ENCODE measurements around the gene CHTOP. TPM values are rescaled to one million over a fixed set of nuclear protein-coding genes. Genes with fewer than 3 reads are reported as not detected.
A peak's percentile ranks its signal among the peaks of the same experiment; 100 is the strongest.

Gene CHTOP
- total RNA-seq, 4 donors from 2014 or later = 34.5 to 43.8 (median 37.6) TPM

DNA sequence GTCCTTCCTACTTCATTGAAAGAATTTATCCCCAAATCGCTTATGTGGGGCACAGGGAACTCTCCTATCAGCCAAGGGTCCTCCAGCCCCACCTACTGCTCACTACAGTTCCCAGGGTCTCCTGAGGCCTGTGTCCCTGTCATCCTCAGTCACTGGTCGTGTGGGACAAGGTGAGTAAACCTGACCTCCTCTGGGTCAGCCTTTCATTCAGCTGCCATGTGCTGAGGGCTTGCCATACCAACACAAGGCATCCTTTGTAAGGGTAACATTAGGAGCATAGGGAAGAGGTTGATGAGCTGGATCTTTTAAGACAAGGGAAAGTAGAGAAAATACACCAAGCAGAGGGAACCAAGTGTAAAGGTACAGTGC, 13.5 kb downstream of the CHTOP start:
- 64% methylated on average over 2 of the region's 2 CpGs for WGBS
- Histone ChIP-seq H3K4me3 (no peak overlapping the region), H3K9me3 (no peaks in the 10 kb centered on the region), H3K4me1 (peaks cover 11 to 23% (median 18%) of the 10 kb centered on the region in 4 donors), H3K27me3 (no peaks in the 10 kb centered on the region), H3K36me3 (peaks cover 32 to 51% (median 39%) of the 10 kb centered on the region in 4 donors), H3K27ac (replicated peaks in 1 of 4) (peak overlapping the region in 2 of 4 donors; percentile 8 to 19)
- no peak for DNase-seq (ENCODE audit: extremely low spot score)
- peak in 1 of 2 donors; percentile 12 for TF ChIP-seq POLR2AphosphoS5 (IDR thresholded peaks at IDR 0.05)
- TF ChIP-seq, protein P1, sequence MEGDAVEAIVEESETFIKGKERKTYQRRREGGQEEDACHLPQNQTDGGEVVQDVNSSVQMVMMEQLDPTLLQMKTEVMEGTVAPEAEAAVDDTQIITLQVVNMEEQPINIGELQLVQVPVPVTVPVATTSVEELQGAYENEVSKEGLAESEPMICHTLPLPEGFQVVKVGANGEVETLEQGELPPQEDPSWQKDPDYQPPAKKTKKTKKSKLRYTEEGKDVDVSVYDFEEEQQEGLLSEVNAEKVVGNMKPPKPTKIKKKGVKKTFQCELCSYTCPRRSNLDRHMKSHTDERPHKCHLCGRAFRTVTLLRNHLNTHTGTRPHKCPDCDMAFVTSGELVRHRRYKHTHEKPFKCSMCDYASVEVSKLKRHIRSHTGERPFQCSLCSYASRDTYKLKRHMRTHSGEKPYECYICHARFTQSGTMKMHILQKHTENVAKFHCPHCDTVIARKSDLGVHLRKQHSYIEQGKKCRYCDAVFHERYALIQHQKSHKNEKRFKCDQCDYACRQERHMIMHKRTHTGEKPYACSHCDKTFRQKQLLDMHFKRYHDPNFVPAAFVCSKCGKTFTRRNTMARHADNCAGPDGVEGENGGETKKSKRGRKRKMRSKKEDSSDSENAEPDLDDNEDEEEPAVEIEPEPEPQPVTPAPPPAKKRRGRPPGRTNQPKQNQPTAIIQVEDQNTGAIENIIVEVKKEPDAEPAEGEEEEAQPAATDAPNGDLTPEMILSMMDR (IDR thresholded peaks at IDR 0.05) = no peak
- intact Hi-C loops (cut with DNase I) = no loop called here

DNA sequence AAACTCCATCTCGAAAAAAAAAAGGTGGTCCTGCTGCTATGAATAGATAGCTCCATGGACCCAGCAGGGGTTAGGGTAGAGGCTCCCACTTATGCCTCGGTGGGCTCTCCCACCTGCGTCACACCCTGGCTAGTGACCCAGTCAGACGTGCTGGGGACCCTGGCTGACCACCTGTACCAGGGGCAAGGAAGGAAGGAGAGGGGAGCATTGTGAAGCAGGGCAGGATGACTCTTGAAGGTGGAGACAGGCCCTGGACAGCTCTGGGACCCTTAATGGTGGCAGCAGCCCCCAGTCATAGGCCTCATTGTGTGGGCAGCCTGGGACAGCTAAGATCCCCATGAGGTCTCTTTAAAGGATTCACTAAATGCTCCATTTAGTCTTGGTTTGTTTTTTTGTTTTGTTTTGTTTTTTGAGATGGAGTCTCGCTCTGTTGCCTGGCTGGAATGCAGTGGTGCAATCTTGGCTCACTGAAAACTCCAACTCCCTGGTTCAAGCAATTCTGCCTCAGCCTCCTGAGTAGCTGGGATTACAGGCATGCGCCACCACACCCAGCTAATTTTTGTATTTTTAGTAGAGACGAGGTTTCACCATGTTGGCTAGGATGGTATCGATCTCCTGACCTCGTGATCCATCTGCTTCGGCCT, 14.3 kb downstream of the CHTOP start:
- H3K27ac ChIP-seq (replicated peaks in 1 of 4) = no peak overlapping the region
- H3K27me3 ChIP-seq = no peaks in the 10 kb centered on the region
- no peak overlapping the region for H3K4me3 ChIP-seq
- peaks cover 8 to 21% (median 18%) of the 10 kb centered on the region in 4 donors for H3K4me1 ChIP-seq
- no peak for DNase-seq (ENCODE audit: extremely low spot score)
- TF ChIP-seq POLR2AphosphoS5 (IDR thresholded peaks at IDR 0.05) = no peak
- TF ChIP-seq, protein P1 (IDR thresholded peaks at IDR 0.05) = no peak
- TF ChIP-seq POLR2A (IDR thresholded peaks at IDR 0.05; ENCODE audit: low read depth) = no peak
- no peak for TF ChIP-seq EP300 (IDR thresholded peaks at IDR 0.05)
- no peaks in the 10 kb centered on the region for H3K9me3 ChIP-seq
- H3K36me3 ChIP-seq = peaks cover 24 to 43% (median 31%) of the 10 kb centered on the region in 4 donors
- 79% methylated on average over 10 of the region's 10 CpGs for WGBS
- intact Hi-C loops (cut with DNase I) = no loop called here

DNA sequence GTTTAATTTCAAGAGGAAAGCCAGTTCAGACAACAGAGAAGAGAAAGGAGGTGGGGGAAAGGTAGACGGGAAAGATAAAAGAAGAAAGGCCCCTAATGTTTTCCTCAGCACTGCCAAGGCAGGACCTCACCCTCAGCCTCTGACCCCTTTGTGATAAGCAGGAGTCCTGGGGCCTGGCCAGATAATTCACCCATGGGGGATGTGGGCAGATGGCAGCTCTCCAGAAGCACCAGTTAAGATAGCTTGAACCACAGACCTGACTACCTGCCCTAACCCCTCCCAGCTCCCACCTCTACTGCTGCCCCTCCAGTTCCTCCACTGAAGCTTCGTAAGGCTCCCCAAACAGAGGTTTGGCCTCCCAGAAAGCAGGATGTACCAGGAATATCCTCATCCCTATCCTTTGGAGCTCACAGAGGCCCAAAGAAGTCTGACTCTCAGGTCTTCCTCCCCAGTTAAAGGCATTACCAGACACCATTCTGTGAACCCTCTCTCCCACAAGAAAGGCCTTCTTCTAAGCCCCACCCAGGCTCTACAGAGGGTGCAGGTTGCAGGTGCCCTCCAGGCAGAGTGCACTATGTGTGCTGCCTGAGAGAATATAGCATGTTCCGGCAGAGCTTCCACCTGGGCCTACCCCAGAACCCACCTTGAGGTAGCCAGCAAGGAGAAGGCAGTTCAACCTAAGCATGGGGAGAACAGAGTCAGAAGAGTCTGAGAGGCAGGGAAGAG, 15.4 kb downstream of the CHTOP start:
- DNase-seq (ENCODE audit: extremely low spot score) = no peak
- H3K36me3 ChIP-seq = peaks cover 17 to 31% (median 25%) of the 10 kb centered on the region in 4 donors
- peaks cover 0 to 21% (median 6%) of the 10 kb centered on the region in 4 donors for H3K4me1 ChIP-seq
- H3K27me3 ChIP-seq = no peaks in the 10 kb centered on the region
- H3K4me3 ChIP-seq = no peak overlapping the region
- TF ChIP-seq EP300 (IDR thresholded peaks at IDR 0.05) (no peak), POLR2A (IDR thresholded peaks at IDR 0.05; ENCODE audit: low read depth) (no peak), POLR2AphosphoS5 (IDR thresholded peaks at IDR 0.05) (peak in 1 of 2 donors; percentile 13)
- TF ChIP-seq, protein P1 (IDR thresholded peaks at IDR 0.05) = no peak
- 30% methylated on average over 3 of the region's 3 CpGs for WGBS
- H3K27ac ChIP-seq (replicated peaks in 1 of 4) = no peak overlapping the region
- intact Hi-C loops (cut with DNase I) = no loop called here
- no peaks in the 10 kb centered on the region for H3K9me3 ChIP-seq

DNA sequence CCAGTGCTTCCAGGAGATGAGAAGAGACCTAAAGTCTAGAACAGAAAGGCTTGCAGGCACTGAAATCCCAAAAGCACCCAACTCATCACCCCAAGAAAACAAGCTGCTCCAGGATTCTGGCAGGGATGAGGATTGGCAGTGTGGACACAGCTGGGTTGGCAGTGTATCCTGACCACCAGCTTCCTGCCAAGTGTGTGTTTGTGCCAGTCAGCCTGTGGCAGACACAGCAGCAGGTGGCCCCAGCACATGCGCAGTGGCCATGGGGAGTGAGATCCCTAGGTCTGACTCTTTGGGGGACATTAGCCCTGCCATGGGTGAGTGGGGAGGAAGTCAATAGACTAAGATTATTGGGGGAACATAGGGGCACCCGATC, 16.0 kb downstream of the CHTOP start:
- no peak for DNase-seq (ENCODE audit: extremely low spot score)
- Histone ChIP-seq H3K4me1 (peaks cover 0 to 17% (median 3%) of the 10 kb centered on the region in 4 donors), H3K9me3 (no peaks in the 10 kb centered on the region), H3K27me3 (no peaks in the 10 kb centered on the region), H3K36me3 (peaks cover 16 to 26% (median 21%) of the 10 kb centered on the region in 4 donors), H3K27ac (replicated peaks in 1 of 4) (no peak overlapping the region), H3K4me3 (no peak overlapping the region)
- TF ChIP-seq EP300 (IDR thresholded peaks at IDR 0.05) (no peak), POLR2AphosphoS5 (IDR thresholded peaks at IDR 0.05) (no peak), POLR2A (IDR thresholded peaks at IDR 0.05; ENCODE audit: low read depth) (no peak)
- TF ChIP-seq, protein P1 (IDR thresholded peaks at IDR 0.05) = no peak
- intact Hi-C loops (cut with DNase I) = loop anchor here (10.0 kb wide), 1 partner anchor 75 kb away; no protein-coding TSS in a partner anchor
- WGBS = 83% methylated on average over 2 of the region's 2 CpGs

Measured in esophagus muscularis mucosa (tissue), 4 donors.